Adrenal gland (tissue), 12 donors: ENCODE measurements around the gene FLT3LG. TPM values are rescaled to one million over a fixed set of nuclear protein-coding genes. Genes with fewer than 3 reads are reported as not detected.

Experiments used
- DNase-seq, 7 donors: peaks; one replicate each; pipeline ENCODE4 v3.0.0-alpha.2; 2019 to 2020
- H3K27ac ChIP-seq, 5 donors: fragments of 200-600 bp; sonication (generic) in 4 of 5; 1 replicate in 3 of 5; 2 replicates in 2 of 5; pipeline versions ENCODE4 v1.5.1 to v1.8.0; 2016 to 2020; ENCODE audit warnings: mild to moderate bottlenecking in 1 of 5
- H3K27me3 ChIP-seq: fragments of 200-600 bp; 2 replicates; pipeline ENCODE4 v1.8.0; 2021
- H3K36me3 ChIP-seq, 2 donors: fragments of 200-600 bp; replicated peaks in 1 of 2; 1 replicate in 1 of 2; 2 replicates in 1 of 2; pipeline versions ENCODE4 v1.5.1 to v1.8.0; 2018 to 2022
- H3K4me1 ChIP-seq, 2 donors: fragments of 200-600 bp; replicated peaks in 1 of 2; 1 replicate in 1 of 2; 2 replicates in 1 of 2; pipeline versions ENCODE4 v1.5.1 to v1.8.0; 2018 to 2021
- H3K4me3 ChIP-seq, 4 donors: fragments of 200-600 bp; sonication (generic) in 3 of 4; one replicate each; pipeline ENCODE4 v1.5.1; 2016 to 2018
- H3K9me3 ChIP-seq, 3 donors: fragments of 200-600 bp; sonication (generic) in 1 of 3; replicated peaks in 1 of 3; 1 replicate in 2 of 3; 2 replicates in 1 of 3; pipeline versions ENCODE4 v1.5.1 to v1.8.0; 2016 to 2021
- CTCF ChIP-seq, 6 experiments: fragments of 450-650 bp in 4 of 6; fragments of 200-600 bp in 2 of 6; sonication (generic) in 1 of 6; IDR thresholded peaks; 1 replicate in 5 of 6; 2 replicates in 1 of 6; pipeline versions ENCODE4 v1.5.1 to v1.8.0; 2016 to 2021; ENCODE audit warnings: antibody characterized with exemption in 6 of 6, mild to moderate bottlenecking in 2 of 6, moderate library complexity in 1 of 6
- POLR2A ChIP-seq, 2 donors: fragments of 450-650 bp; IDR thresholded peaks; one replicate each; pipeline ENCODE4 v1.6.1; 2017; ENCODE audit warnings: antibody characterized with exemption in 2 of 2, mild to moderate bottlenecking in 2 of 2, moderate library complexity in 1 of 2
- WGBS, 4 donors: extraction: QIAGEN DNeasy Blood & Tissue Kit in 2 of 4; methylation state at CpG; one replicate each; pipeline versions ENCODE4 v1.1.5 to v1.1.7; 2013 to 2017; 5-methylcytosine and 5-hydroxymethylcytosine counted together
- intact Hi-C, 2 donors: fragments of 100-400 bp; cut with DNase I; formaldehyde crosslinking; loops; one replicate each; pipeline versions ENCODE4 v1.14.1 to v1.15.0; 2022 to 2023
- polyA plus RNA-seq, 3 donors: library from polyadenylated mRNA; stranded (reverse); fragments of 200-250 nt in 2 of 3; fragments of 350-450 nt in 1 of 3; fragmentation: Illumina TruSeq in 1 of 3; extraction: RNeasy Lipid Tissue Mini Kit (QIAGEN cat#74804) in 1 of 3; gene quantifications; one replicate each; pipeline ENCODE4 v1.2.3, GENCODE V29; 2013 to 2014
- total RNA-seq, 9 donors: library from RNA; depleted of rRNA in 4 of 9; stranded (reverse); fragments of >200 nt in 4 of 9; fragments of 120-200 nt in 1 of 9; fragmentation: NEBNext Ultra II Directional in 1 of 9; extraction: Animal tissue kit (Norgen Biotek cat#: 25700) in 1 of 9; gene quantifications; one replicate each; pipeline versions ENCODE4 v1.1.0 to v1.2.4, GENCODE V29; 2013 to 2023
- donor health status: healthy with polysubstance abuse.
- donor health status: Bipolar disorder and iron deficiency.
- donor health status: DM: yes; HTN: yes; CAD: no.
- donor health status: DM: no; HTN: no; CAD: no.
- donor health status: DM: no; HTN: no; CAD: no.
- donor health status: DM: yes; HTN: yes; CAD: no.

FLT3LG gene
- total and polyA plus RNA-seq, 12 donors = 1.2 to 33.8 (median 8.7) TPM

GRCh38 chr19:49492573-49493405 is 18.8 kb downstream of the FLT3LG start:
- intact Hi-C loops = no loop called here
- Histone ChIP-seq H3K4me3 (no peak overlapping the region), H3K27me3 (no peaks in the 10 kb centered on the region), H3K4me1 (peaks cover 19 to 36% of the 10 kb centered on the region in 2 donors), H3K9me3 (no peaks in the 10 kb centered on the region), H3K27ac (peak overlapping the region in 2 of 5 donors; percentile 14 to 34), H3K36me3 (peaks cover 0 to 47% of the 10 kb centered on the region in 2 donors)
- TF ChIP-seq CTCF (IDR thresholded peaks at IDR 0.05) (no peak), POLR2A (IDR thresholded peaks at IDR 0.05) (no peak)
- DNase-seq = no peak
- WGBS, 4 donors = 61 to 68% (median 66%) methylated on average over 11 to 12 of the region's 12 CpGs

GRCh38 chr19:49496574-49497008 is 22.6 kb downstream of the FLT3LG start:
- Histone ChIP-seq H3K27ac (peak overlapping the region; percentile 91 to 98 (median 94)), H3K27me3 (no peaks in the 10 kb centered on the region), H3K4me1 (peaks cover 24 to 41% of the 10 kb centered on the region in 2 donors), H3K9me3 (no peaks in the 10 kb centered on the region), H3K36me3 (peaks cover 0 to 47% of the 10 kb centered on the region in 2 donors), H3K4me3 (peak overlapping the region; percentile 5 to 100 (median 95))
- TF ChIP-seq CTCF (IDR thresholded peaks at IDR 0.05) (peak in 1 of 6 experiments; percentile 24), POLR2A (IDR thresholded peaks at IDR 0.05) (no peak)
- DNase-seq = no peak
- intact Hi-C loops = no loop called here
- 0 to 1% (median 0%) methylated on average over 11 of the region's 11 CpGs for WGBS, 4 donors

GRCh38 chr19:49497047-49497788 is 23.2 kb downstream of the FLT3LG start:
- H3K36me3 ChIP-seq = peaks cover 0 to 40% of the 10 kb centered on the region in 2 donors
- H3K4me1 ChIP-seq = peaks cover 24 to 41% of the 10 kb centered on the region in 2 donors
- WGBS, 4 donors = 14 to 19% (median 18%) methylated on average over 17 to 22 of the region's 22 CpGs
- peak overlapping the region in 3 of 4 donors; percentile 91 to 100 (median 99) for H3K4me3 ChIP-seq
- DNase-seq = peak; percentile 56 to 89 (median 79)
- H3K9me3 ChIP-seq = no peaks in the 10 kb centered on the region
- TF ChIP-seq CTCF (IDR thresholded peaks at IDR 0.05) (no peak), POLR2A (IDR thresholded peaks at IDR 0.05) (peak in 1 of 2 donors; percentile 50)
- no peaks in the 10 kb centered on the region for H3K27me3 ChIP-seq
- H3K27ac ChIP-seq = peak overlapping the region; percentile 91 to 98 (median 94)
- intact Hi-C loops = no loop called here

GRCh38 chr19:49497789-49498103 is 23.7 kb downstream of the FLT3LG start:
- no peaks in the 10 kb centered on the region for H3K27me3 ChIP-seq
- intact Hi-C loops = no loop called here
- peak overlapping the region in 3 of 5 donors; percentile 91 to 98 (median 94) for H3K27ac ChIP-seq
- peak overlapping the region in 1 of 4 donors; percentile 99 for H3K4me3 ChIP-seq
- H3K36me3 ChIP-seq = peaks cover 0 to 35% of the 10 kb centered on the region in 2 donors
- 86 to 93% (median 90%) methylated on average over 12 of the region's 12 CpGs for WGBS, 4 donors
- no peaks in the 10 kb centered on the region for H3K9me3 ChIP-seq
- TF ChIP-seq CTCF (IDR thresholded peaks at IDR 0.05) = no peak
- TF ChIP-seq POLR2A (IDR thresholded peaks at IDR 0.05) = no peak
- H3K4me1 ChIP-seq = peaks cover 24 to 41% of the 10 kb centered on the region in 2 donors
- no peak for DNase-seq
